SK-N-SH (cell line): ENCODE data around the gene IL1RL2.

ENCODE experiments used
- CTCF ChIP-seq: fragments of 200-600 bp; sonication (generic); IDR thresholded peaks from 2 replicates; pipeline ENCODE4 v1.6.1; 2017; ENCODE audit warnings: antibody characterized with exemption, mild to moderate bottlenecking, moderate library complexity
- MEF2A ChIP-seq: IDR thresholded peaks from 2 replicates; pipeline ENCODE4 v1.4.0; 2012; ENCODE audit warnings: low read depth, borderline replicate concordance
- POLR2AphosphoS5 ChIP-seq: IDR thresholded peaks from 2 replicates; pipeline ENCODE4 v1.6.1; 2012; ENCODE audit warnings: low read depth, low read length
- REST ChIP-seq: IDR thresholded peaks from 2 replicates; pipeline ENCODE4 v1.6.1; 2012; ENCODE audit warnings: mild to moderate bottlenecking, low read depth, low read length, moderate library complexity
- RFX5 ChIP-seq: IDR thresholded peaks from 2 replicates; pipeline ENCODE4 v1.6.1; 2012; ENCODE audit warnings: mild to moderate bottlenecking, improper control_type of control experiment, low read length
- TCF12 ChIP-seq: IDR thresholded peaks from 2 replicates; pipeline ENCODE4 v1.4.0; 2012
- YY1 ChIP-seq: IDR thresholded peaks from 2 replicates; pipeline ENCODE4 v1.4.0; 2012; ENCODE audit warnings: low read depth, mild to moderate bottlenecking
- ZBTB33 ChIP-seq: IDR thresholded peaks from 2 replicates; pipeline ENCODE4 v1.4.0; 2012; ENCODE audit warnings: low read depth, borderline replicate concordance

GRCh38 chr2:102238778-102239177, 52.0 kb downstream of the IL1RL2 start:
- TF ChIP-seq POLR2AphosphoS5 (no peak), ZBTB33 (no peak), REST (no peak), YY1 (no peak), CTCF (no peak), RFX5 (no peak), MEF2A (no peak), TCF12 (no peak)
